ENCODE measurements around the gene DELE1.

DELE1 gene

GRCh38 chr5:141923448-141924313 is at the start of gene DELE1:
TSS of gene DELE1 (plus strand) at chr5:141923871. CDS start at chr5:141923942, 71 bp downstream.
- peak; percentile 92 to 95 for DNase-seq

- DNase-seq, result no peak
Measured at GRCh38 chr5:141873933-141874261, 49.8 kb upstream of the DELE1 start.

- DNase-seq, result no peak
Measured at GRCh38 chr5:141874262-141874964, 49.3 kb upstream of the DELE1 start.

GRCh38 chr5:141875022-141875740 is 48.5 kb upstream of the DELE1 start:
- no peak for DNase-seq

- DNase-seq, result no peak
Measured at GRCh38 chr5:141875795-141876627, 47.7 kb upstream of the DELE1 start.

GRCh38 chr5:141876628-141877355 is 46.9 kb upstream of the DELE1 start:
- no peak for DNase-seq

- no peak for DNase-seq
Measured at GRCh38 chr5:141877356-141878185, 46.1 kb upstream of the DELE1 start.

- DNase-seq, result peak; percentile 20 to 23
Measured at GRCh38 chr5:141878186-141878710, 45.4 kb upstream of the DELE1 start, which contains the start of gene PCDH1. TSS of gene PCDH1 (minus strand) at chr5:141878410. CDS start at chr5:141878262, 148 bp downstream.

GRCh38 chr5:141878711-141879425 is 44.8 kb upstream of the DELE1 start:
- peak; percentile 83 to 92 for DNase-seq

GRCh38 chr5:141879426-141879759 is 44.3 kb upstream of the DELE1 start:
- no peak for DNase-seq

GRCh38 chr5:141879941-141880738 is 43.5 kb upstream of the DELE1 start:
- DNase-seq, result no peak

- DNase-seq, result no peak
Measured at GRCh38 chr5:141880961-141881801, 42.5 kb upstream of the DELE1 start.

GRCh38 chr5:141881886-141882285 is 41.8 kb upstream of the DELE1 start:
- DNase-seq, result no peak

- peak in 1 of 2 experiments; percentile 18 for DNase-seq
Measured at GRCh38 chr5:141882594-141883183, 41.0 kb upstream of the DELE1 start.

- DNase-seq, result no peak
Measured at GRCh38 chr5:141883184-141883891, 40.3 kb upstream of the DELE1 start.

- DNase-seq, result no peak
Measured at GRCh38 chr5:141883892-141884318, 39.8 kb upstream of the DELE1 start.

- no peak for DNase-seq
Measured at GRCh38 chr5:141889282-141889871, 34.3 kb upstream of the DELE1 start.
